AG04450 (cell line): Measurements from ENCODE around the gene SP2. TPM values are rescaled to one million over a fixed set of nuclear protein-coding genes. Genes with fewer than 3 reads are reported as not detected.

Source experiments
- CTCF ChIA-PET: fragments of 300-600, 350-600 bp; formaldehyde crosslinking; extraction: SDS; loops from one replicate; lab custom pipeline; 2022; ENCODE audit warnings: antibody characterized with exemption, inconsistent platforms; lab: Charles Lee
- POLR2A ChIA-PET: fragments of 350-600 bp; formaldehyde crosslinking; extraction: SDS; loops from one replicate; lab custom pipeline; 2021; ENCODE audit warnings: antibody characterized with exemption, inconsistent platforms; lab: Yijun Ruan, JAX
- DNase-seq: peaks from one replicate; pipeline ENCODE4 v3.0.0-alpha.2; 2011; ENCODE audit warnings: low read depth, low spot score
- H3K27ac ChIP-seq: one replicate; pipeline ENCODE4 v1.5.1; 2012; ENCODE audit warnings: low read depth, low read length, control low read depth
- H3K27me3 ChIP-seq: one replicate; pipeline ENCODE4 v1.6.0; 2012; ENCODE audit warnings: low read length; ENCODE audit not compliant: control insufficient read depth, insufficient read depth
- H3K4me3 ChIP-seq: 2 replicates; pipeline ENCODE4 v1.5.1; 2011; ENCODE audit warnings: mild to moderate bottlenecking, low read depth, low read length, control low read depth
- H3K9me3 ChIP-seq: 2 replicates; pipeline ENCODE4 v1.5.1; 2012; ENCODE audit warnings: low read length; ENCODE audit not compliant: control insufficient read depth, insufficient read depth
- polyA plus RNA-seq: library from polyadenylated mRNA; depleted of rRNA; stranded (reverse); fragments of >200 nt; gene quantifications from 2 replicates; pipeline ENCODE4 v1.2.3, GENCODE V29; 2011
- TF ChIP-seq, protein P1 (sequence below): IDR thresholded peaks from 2 replicates; pipeline ENCODE4 v1.5.1; 2011; ENCODE audit warnings: low read depth, low read length, control low read depth, inconsistent platforms

Gene SP2
- polyA plus RNA-seq, 1 experiment, result 2.7 TPM

DNA sequence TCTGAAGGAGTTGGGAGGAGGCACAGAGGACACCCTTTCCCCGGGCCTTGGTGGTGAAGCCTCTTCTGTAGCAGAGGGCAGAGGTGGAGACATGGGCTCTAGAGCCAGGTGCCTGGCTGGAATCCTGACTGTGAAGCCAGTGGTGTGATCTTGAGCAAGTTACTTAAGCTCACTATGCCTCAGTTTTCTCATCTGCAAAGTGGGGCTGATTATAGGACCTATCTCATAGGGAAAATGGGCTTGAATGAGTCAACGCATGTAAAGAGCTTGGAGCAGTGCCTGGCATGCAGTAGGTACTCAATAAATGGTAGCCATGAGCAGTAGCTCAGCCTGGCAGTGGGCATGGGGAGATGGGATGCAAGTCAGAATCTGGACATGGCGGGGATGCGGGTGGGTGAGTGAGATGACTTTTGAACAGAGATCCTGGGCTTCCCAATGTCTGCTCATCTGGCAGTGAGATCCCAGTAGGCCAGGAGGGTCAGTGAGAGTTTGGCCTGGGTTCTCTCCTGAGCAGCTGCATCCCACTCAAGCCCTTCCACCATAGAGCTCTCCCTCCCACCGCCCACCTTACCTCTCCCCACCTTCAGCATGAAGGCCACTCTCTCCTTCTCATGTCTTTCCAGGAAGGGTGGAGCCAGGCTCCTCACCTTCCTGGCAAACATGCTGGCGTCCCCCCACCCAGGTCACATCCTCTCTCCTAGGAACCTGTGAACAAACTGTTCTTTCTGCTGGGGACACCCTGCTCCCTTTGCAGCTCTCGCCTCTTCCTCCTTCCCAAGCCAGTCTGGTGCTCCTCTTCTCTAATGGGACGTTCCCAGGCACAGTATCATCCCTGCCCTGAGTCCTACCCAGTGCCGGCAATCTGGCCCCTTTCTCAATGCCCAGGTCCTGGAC lies 13.1 kb upstream of the SP2 start:
- DNase-seq, result no peak
- ChIA-PET CTCF (interaction anchor here (15.7 kb wide), 1 partner anchor 39 kb away, joined by 502 read pairs; the partner anchor contains the start of gene SCRN2), POLR2A (no interaction called here)
- TF ChIP-seq, protein P1, sequence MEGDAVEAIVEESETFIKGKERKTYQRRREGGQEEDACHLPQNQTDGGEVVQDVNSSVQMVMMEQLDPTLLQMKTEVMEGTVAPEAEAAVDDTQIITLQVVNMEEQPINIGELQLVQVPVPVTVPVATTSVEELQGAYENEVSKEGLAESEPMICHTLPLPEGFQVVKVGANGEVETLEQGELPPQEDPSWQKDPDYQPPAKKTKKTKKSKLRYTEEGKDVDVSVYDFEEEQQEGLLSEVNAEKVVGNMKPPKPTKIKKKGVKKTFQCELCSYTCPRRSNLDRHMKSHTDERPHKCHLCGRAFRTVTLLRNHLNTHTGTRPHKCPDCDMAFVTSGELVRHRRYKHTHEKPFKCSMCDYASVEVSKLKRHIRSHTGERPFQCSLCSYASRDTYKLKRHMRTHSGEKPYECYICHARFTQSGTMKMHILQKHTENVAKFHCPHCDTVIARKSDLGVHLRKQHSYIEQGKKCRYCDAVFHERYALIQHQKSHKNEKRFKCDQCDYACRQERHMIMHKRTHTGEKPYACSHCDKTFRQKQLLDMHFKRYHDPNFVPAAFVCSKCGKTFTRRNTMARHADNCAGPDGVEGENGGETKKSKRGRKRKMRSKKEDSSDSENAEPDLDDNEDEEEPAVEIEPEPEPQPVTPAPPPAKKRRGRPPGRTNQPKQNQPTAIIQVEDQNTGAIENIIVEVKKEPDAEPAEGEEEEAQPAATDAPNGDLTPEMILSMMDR, result no peak
- Histone ChIP-seq H3K27ac (no peak overlapping the region), H3K27me3 (peaks cover 3% of the 10 kb centered on the region), H3K9me3 (no peaks in the 10 kb centered on the region), H3K4me3 (no peak overlapping the region)

DNA sequence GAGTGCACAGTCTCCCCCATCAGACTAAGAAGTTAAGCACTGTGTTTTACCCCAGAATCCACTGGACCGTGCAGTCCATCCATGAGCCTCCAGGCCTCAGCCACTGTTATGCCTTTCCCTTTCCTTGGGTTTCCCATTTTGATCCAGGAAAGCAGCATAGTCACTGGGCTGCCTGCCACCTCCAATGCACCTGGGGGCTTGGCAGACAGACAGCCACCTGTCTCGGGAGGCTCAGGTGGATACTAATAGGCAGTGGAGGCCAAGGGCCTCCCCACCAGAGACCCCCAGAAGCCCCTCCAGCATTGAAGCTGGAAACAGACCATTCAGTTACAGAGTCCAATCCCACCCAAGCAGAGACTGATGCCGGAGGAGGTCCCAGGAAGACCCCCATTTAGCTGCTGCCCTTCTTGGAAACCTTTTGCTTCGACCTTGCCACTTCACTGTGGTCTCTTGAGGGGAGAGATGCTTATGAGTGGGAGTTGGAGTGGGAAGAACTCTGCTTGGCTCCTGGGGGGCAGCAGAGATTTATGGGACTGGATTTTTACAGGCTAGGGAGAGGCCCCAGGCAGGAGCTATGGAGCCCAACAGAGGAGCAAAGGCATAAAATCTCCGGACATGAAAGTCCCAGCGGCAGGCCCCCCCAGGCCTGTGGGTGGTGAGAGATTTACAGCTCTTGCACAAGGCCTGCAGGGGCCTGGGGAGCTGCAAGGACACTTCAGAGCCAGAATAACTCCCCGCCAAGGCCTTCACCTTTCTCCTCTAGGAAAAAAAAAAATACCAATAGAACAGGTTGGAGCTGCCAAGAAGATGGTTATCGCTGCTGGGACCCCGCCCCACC lies 12.2 kb upstream of the SP2 start:
- CTCF ChIA-PET, result interaction anchor here (15.7 kb wide), 1 partner anchor 39 kb away, joined by 502 read pairs; the partner anchor contains the start of gene SCRN2
- H3K9me3 ChIP-seq, result no peaks in the 10 kb centered on the region
- POLR2A ChIA-PET, result interaction anchor here (1.9 kb wide), 1 partner anchor 52 kb away, joined by 7 read pairs; the partner anchor contains the start of genes LRRC46 and MRPL10
- H3K27ac ChIP-seq, result no peak overlapping the region
- TF ChIP-seq, protein P1, result no peak
- no peak for DNase-seq
- no peak overlapping the region for H3K4me3 ChIP-seq
- H3K27me3 ChIP-seq, result peaks cover 3% of the 10 kb centered on the region

DNA sequence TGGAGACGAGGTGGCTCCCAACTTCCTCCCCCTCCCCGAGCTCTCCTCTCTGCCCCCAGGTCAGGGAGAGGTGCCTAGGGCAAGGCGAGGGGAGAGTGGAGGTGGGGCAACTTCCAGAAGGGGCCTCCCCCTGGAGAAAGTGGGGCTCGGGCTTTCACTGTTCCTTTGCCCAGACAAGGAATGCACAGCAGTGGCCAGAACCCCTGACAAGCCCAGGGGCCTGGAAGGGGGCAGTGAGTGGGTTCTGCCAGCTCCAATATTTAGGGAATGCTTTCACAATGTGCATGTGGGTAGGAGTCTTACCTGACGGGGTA lies 11.7 kb upstream of the SP2 start:
- POLR2A ChIA-PET, result interaction anchor here (1.9 kb wide), 1 partner anchor 53 kb away, joined by 7 read pairs; the partner anchor contains the start of genes LRRC46 and MRPL10
- H3K9me3 ChIP-seq, result no peaks in the 10 kb centered on the region
- TF ChIP-seq, protein P1, result no peak
- H3K27me3 ChIP-seq, result peaks cover 3% of the 10 kb centered on the region
- H3K4me3 ChIP-seq, result no peak overlapping the region
- no peak for DNase-seq
- CTCF ChIA-PET, result interaction anchor here (15.7 kb wide), 1 partner anchor 40 kb away, joined by 502 read pairs; the partner anchor contains the start of gene SCRN2
- no peak overlapping the region for H3K27ac ChIP-seq

DNA sequence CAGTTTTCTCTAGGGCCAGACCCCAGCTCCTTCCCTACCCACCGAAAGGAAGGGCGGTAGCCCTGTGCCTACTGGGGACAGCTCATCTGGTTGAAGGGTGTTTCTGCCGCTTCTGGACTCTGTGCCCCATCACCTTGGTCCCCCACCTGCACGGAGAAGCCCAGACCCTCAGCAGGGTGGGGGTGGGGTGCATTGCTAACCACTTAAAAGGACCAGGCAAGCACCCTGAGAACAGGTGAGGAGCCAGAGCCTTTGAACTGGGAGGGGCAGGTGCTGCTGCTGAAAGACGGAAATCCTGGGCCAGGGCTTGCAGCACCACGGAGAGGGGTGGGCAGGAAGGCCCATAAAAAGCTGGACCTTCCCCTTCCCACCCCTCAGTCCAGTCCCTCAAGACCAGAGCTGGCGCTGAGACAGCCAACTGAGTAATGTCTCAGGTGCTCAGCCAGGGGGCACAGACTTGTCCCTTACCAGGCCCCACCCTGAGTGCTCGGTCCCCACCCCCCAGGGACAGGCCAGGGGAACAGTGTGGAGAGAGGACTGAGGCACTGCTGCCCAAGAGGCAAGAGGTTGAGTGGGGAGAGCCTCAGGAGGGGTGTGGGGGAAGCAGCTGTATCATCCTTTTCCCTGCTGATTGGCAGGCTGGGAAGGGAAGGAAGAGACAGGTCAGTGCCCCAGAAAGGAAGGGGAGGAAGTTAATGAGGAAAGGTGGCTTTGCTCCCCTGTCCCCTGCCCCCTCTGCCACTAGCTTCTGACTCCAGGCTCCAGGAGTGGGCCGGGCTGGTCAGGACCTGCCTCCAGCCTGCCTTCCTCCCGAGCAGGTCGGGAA lies 10.9 kb upstream of the SP2 start:
- CTCF ChIA-PET, result interaction anchor here (15.7 kb wide), 1 partner anchor 41 kb away, joined by 502 read pairs; the partner anchor contains the start of gene SCRN2
- no peaks in the 10 kb centered on the region for H3K9me3 ChIP-seq

More for the DNA sequence above, 10.9 kb upstream of the SP2 start:
- TF ChIP-seq, protein P1, result no peak
- DNase-seq, result no peak
- Histone ChIP-seq H3K4me3 (no peak overlapping the region), H3K27me3 (peaks cover 3% of the 10 kb centered on the region), H3K27ac (no peak overlapping the region)
- POLR2A ChIA-PET, result interaction anchor here (1.9 kb wide), 1 partner anchor 54 kb away, joined by 7 read pairs; the partner anchor contains the start of genes LRRC46 and MRPL10
